ENCODE data around the gene PDGFB.

Gene PDGFB

GRCh38 chr22:39194098-39194497, 50.7 kb downstream of the PDGFB start:
- no peak for DNase-seq

GRCh38 chr22:39188809-39189208, 56.0 kb downstream of the PDGFB start:
- no peak for DNase-seq

GRCh38 chr22:39185601-39186012, 59.2 kb downstream of the PDGFB start:
- no peak for DNase-seq

- DNase-seq, result no peak
Observed at GRCh38 chr22:39184586-39185577, 59.9 kb downstream of the PDGFB start.

GRCh38 chr22:39183991-39184585, 60.7 kb downstream of the PDGFB start:
- no peak for DNase-seq

GRCh38 chr22:39182478-39183030, 62.2 kb downstream of the PDGFB start:
- no peak for DNase-seq

GRCh38 chr22:39181778-39182177, 63.0 kb downstream of the PDGFB start:
- no peak for DNase-seq

- no peak for DNase-seq
Observed at GRCh38 chr22:39181356-39181755, 63.4 kb downstream of the PDGFB start.

- no peak for DNase-seq
Observed at GRCh38 chr22:39179841-39180335, 64.9 kb downstream of the PDGFB start.

GRCh38 chr22:39179401-39179827, 65.4 kb downstream of the PDGFB start:
- no peak for DNase-seq

GRCh38 chr22:39178206-39179111, 66.3 kb downstream of the PDGFB start:
- no peak for DNase-seq

GRCh38 chr22:39177791-39178190, 67.0 kb downstream of the PDGFB start:
- DNase-seq, result no peak

- no peak for DNase-seq
Observed at GRCh38 chr22:39177456-39177775, 67.4 kb downstream of the PDGFB start.

- DNase-seq, result no peak
Observed at GRCh38 chr22:39176714-39177455, 67.9 kb downstream of the PDGFB start.

- no peak for DNase-seq
Observed at GRCh38 chr22:39176143-39176713, 68.6 kb downstream of the PDGFB start.

GRCh38 chr22:39175353-39176142, 69.2 kb downstream of the PDGFB start:
- no peak for DNase-seq

GRCh38 chr22:39174498-39175352, 70.1 kb downstream of the PDGFB start:
- peak; percentile 27 to 60 (median 36) for DNase-seq

GRCh38 chr22:39173787-39174497, 70.8 kb downstream of the PDGFB start:
- no peak for DNase-seq
